ENCODE data around the gene AFAP1L1.
"Not testable (repeated sequence)": the region's sequence is repeated elsewhere in the genome, so short reads cannot be mapped to it uniquely, and the experiment has no call there.

AFAP1L1 gene

DNA sequence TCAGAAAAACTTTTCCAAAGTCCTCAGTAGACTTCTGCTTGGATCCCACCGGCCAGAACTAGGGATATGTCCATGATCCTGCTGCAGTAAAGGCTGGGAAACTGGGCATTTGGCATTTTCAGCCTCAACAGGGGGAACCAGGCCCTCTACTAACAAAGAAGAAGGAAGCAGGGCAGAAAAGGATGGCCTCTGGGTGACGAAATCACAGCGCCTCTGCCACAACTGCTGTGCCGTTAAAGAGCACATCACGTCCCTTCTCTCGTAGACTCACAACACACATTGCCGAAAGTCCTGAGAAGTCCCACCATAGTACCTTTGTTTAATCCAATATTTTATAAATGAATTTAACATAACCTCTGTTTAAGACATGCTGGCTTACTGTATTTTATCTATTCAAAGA is 10.4 kb upstream of the AFAP1L1 start:
- no peak for DNase-seq (ENCODE audit: low read depth)

DNA sequence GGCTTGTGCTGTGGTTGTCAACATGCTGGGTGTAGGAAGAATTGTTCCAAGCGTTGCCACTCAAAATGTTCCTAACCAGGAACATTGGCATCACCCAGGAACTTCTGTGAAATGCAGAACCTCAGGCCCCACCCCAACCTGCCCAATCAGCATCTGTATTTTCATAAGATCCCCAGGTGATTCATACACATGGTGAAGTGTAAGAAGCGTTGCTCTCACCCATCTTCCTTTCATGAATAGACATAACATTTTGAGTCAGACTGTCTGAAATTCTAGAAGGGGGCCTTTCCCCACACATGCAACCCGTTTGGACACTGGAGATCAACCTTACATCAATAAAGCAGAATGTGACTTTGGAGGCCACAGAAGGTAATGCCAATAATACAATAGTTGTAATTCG is 9.3 kb upstream of the AFAP1L1 start:
- DNase-seq (ENCODE audit: low read depth): no peak

DNA sequence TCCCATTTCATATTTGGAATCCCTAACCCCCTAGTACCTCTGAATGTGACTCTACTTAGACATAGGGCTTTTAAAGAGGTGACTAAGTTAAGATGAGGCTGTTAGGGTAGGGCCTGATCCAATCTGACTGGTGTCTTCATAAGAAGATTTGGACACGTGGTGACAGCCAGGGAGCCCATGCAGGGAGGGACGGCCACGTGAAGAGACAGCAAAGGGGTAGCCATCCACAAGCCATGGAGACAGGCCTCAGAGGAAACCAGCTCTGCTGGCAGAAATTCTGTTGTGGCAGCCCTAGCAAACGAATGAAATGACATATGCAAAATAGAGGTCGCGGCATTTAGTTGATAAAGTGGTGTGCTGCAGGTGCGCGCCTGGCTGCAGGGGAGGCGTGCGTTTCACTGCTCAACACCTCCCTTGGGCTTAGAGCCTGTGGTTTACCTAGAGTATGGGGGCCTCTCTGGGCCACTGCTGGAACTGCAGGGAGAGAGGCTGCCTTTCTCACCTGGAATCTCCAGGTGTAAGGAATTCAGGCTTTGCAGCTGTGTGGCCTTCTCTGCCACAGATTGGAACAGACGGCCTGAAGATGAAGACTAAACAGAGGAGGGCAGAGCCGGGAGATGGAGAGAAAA is 7.1 kb upstream of the AFAP1L1 start:
- peak; percentile 41 for DNase-seq (ENCODE audit: low read depth)

DNA sequence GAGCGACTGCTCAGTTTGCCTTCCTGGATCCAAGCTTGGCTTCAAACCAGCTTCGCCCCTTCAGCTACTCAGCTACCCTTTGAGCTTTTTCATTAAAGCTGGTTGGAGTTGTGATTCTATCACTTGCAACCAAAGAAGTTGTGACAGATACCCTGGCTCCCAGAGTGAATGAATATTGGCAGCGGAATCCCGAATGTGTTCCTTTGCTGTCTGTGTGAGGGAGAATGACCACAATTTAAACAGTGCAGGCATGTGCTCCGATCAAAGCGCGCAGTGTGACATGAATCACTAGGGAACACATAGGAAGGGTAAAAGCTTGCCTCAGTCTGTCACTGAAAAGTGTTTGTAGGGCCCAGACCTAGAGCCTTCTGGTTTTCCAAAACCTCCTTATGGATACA is 6.6 kb upstream of the AFAP1L1 start:
- DNase-seq (ENCODE audit: low read depth): no peak

DNA sequence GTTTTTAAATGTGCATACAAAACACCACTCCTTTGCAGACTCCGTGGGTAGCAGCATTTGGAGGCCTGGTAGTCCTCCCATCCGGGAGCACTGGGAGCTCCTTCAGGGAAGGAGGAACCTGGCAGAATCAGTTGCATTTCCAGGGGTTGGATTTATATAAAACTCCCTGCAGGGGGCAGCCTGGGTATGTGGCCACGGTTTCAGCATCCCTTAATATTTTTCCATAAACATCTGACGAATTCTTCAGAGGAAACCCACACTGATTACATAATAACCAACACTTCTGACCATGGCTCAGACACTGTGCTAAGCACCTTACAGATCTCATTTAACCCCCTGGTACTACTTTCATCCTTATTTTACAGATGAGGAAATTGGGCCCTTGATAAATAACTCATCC is 6.1 kb upstream of the AFAP1L1 start:
- DNase-seq (ENCODE audit: low read depth): no peak

DNA sequence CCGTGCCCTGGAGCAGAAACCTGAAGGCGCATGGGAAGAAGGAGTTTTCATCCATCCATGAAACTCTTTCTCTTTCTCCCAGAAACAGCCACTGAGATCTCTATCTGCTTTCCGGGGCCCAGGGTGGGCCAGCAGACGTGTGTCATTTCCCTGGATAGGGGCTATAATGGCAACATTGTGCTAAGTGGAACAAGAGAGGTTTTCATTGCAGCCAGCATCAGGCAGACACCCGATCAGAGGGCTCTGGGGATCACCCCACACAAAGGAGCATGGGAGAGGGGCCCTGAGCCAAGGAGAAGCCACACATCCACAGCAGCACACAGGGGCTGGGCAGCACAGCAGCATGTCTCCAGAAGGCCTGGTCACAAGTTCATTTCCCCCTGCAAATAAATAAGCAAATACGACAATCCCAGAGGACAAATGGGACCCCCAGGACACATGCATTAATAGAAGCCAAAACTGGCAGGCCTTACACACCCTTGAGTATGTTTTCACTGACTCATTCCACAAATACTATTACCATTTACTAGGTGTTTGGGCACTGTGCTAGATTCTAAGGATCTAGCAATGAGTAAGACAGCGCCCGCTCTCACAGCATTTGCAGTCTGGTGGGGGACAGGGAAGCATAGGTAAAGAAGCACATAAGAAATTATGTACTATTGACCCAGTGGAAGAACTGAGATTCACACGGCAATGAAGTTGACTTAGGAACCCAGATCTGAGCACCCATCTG is 4.3 kb upstream of the AFAP1L1 start:
- no peak for DNase-seq (ENCODE audit: low read depth)

DNA sequence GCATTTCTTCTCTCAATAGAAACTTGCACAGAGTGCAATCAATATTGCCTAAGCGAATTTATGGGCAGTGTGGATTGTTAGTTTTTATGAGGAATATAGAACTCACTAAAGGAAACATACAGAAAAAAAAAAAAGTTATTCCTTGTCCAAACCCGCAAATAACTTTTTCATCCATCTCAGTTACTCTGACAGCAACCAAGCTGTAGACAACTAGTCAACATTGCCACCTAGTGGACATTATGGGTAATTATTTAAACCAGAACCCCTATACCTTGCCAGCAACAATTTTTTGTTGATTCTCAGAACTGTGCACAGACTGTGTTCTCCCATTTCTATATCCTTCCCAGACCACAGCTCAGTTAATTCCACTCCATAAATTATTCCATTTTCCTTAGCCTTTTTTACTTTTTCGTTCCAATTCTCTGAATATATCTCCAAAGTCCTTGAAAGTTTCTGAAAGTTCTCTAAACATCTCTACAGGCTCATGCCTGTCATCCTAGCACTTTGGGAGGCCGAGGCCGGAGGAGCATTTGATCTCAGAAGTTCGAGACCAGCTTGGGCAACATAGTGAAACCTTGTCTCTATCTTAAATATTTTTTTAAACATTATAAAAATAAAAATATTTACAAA is 2.6 kb upstream of the AFAP1L1 start:
- no peak for DNase-seq (ENCODE audit: low read depth)

DNA sequence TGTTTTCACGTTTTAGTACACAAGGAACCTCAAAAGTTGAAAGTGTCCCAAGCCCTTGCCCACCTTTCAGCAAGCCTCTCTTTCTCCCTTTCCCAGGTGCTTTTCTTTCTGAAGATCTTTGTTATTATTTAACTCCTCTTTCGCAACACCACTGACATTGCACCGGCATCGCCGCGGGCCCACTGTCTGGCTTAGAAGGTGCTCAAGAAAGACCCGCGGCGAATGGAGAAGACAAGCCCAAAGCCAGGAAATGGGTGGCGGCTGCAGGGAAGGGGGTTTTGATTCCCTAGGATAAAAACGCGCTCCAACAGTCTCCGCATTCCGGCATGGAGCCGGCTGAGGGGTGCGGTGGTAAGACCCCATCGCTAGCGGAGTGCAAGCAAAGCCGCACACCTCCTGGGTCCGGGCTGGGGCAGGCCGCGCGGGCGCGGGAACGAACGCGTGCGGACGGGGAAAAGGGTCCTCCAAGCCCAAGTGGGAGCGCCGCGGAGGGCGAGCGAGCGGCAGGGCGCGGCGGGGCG is 404 bp upstream of the AFAP1L1 start:
- no peak for DNase-seq (ENCODE audit: low read depth)

DNA sequence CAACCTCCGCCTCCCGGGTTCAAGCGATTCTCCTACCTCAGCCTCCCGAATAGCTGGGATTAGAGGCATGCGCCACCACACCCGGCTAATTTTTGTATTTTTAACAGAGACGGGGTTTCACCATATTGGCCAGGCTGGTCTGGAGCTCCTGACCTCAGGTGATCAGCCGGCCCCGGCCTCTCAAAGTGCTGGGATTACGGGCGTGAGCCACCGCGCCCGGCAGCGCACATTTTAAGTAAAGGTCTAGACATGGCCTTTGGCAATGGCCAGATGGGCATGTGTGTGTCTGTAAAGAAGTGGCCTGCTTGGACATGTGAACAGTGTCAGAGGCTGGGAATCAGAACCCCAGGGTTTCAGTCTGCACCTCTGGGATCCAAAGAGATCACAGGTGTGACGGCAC is 1.1 kb downstream of the AFAP1L1 start:
- DNase-seq (ENCODE audit: low read depth): not testable (repeated sequence)

DNA sequence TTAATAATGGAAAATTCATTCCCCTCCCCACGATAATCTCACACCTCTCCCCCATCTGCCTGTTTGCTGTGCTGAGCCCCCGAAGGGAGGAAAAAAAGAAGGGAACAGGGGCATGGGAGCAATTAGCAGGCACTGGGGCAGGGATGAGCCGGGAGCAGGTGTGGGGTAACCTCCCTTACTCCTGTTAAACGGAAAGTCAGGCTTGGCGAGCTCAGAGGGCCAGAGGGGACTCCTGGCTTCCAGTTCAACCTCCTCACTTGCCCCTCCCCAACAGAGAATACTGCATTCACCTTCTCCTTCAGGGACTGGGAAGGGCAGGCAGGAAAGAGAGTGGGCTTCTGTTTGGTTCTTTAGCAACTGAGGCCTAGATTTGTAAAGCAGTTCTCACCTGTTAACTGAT is 1.6 kb downstream of the AFAP1L1 start:
- no peak for DNase-seq (ENCODE audit: low read depth)

DNA sequence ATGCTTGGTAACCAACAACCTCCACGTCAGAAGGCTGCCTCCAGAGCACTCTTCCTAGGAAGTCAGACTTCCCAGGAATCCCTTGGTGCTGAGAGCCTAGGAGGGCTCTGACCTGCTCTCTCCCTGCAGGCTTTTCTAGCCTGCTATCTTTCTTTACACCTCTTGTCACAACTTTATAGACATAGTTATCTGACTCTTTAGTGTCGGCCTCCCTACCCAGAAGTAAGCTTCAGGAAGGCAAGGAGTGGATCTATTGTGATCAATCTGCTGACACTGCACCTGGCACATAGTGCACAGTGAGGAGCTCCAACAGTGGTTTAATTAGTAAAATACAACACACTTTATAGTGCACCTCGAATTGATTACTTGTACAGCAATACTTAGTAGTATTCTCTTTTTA is 2.3 kb downstream of the AFAP1L1 start:
- no peak for DNase-seq (ENCODE audit: low read depth)

DNA sequence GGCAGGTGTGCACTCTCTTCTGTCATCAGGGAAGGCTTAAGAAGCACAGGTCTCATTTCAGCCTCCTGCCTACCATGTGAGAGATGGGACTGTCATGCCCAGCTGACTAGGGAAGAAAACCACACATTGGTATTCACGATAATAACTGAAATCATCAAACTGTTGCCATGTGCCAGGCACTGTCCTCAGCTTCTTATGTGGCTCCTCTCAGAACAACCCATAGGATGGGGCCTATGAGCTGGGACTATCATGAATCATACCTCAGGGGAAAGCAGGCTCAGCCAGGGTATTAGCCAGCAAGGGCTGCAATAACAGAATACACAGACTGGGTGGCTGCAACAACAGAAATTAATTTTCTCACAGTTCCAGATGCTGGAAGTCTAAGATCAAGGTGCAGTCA is 3.3 kb downstream of the AFAP1L1 start:
- no peak for DNase-seq (ENCODE audit: low read depth)

DNA sequence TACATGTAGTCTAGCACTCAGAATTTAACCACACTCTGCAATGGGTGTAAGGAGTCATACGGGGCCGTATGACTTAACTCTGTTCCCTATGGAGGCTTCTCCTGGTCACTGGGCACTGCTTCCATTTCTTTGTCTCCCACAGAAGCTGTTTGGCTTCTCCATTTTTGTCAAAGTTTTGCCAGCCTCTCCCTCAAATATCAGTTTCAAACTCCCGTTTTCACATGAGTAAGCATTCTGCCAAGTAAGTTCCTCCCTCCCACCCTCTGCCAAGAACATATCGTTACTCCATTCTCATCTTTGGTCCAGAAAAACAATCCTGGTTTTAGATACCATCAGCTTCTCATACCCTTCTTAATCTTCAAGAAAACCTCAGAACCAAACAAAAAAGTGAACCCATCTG is 6.1 kb downstream of the AFAP1L1 start:
- no peak for DNase-seq (ENCODE audit: low read depth)

DNA sequence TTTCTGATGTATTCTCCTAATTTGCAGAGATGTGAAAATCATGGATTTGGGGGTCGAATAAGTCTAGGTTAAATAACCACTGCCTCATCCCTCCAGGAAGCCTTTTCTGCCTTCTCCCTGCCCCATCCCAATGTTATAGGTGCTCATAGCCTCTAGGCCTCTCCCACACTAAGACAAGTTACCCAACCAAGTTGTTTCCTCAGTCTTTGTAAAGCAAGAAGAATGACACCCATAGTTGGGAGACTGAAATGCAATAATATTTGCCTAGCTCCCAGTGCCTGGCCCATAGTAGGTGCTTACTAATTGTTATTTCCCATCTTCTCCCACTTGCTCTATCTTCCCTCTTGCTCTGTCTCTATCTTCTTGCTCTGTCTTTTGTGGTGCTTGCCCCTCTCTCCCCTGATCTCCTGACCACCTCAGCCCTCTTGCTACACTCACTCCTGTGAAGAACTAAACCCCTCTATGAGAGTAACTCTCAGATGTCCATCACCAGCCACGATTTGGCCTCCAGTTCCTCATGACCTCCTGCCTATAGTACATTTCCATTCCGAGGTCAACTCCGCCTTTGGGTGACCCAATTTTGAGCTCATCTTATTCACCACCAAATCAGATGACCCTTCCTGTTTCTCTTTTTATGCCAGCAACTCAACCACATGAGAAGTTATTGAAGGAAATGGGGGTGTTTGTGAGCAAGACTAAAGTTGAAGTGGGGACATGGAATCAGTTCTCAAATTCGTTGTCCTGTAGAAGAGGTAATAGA is 7.0 kb downstream of the AFAP1L1 start:
- DNase-seq (ENCODE audit: low read depth): no peak

DNA sequence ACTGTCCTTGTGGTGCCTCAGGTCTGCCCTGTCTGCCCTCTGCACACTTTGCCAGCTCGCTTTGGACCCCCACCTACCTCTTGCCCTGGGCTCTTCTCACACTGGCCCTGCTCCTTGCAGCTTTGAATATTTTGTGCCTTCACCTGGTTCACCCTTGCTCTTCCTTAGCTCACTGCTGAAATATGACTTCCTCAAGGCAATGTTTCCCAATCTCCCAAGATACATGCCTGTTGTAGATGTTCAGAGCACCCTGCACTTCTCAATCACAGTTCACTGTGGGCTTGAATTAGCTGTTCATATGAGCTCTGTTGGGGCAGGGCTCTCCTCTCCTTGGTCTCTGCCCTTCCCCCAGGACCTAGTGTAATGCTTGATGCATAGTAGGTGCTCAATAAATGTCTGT is 8.0 kb downstream of the AFAP1L1 start:
- DNase-seq (ENCODE audit: low read depth): no peak

DNA sequence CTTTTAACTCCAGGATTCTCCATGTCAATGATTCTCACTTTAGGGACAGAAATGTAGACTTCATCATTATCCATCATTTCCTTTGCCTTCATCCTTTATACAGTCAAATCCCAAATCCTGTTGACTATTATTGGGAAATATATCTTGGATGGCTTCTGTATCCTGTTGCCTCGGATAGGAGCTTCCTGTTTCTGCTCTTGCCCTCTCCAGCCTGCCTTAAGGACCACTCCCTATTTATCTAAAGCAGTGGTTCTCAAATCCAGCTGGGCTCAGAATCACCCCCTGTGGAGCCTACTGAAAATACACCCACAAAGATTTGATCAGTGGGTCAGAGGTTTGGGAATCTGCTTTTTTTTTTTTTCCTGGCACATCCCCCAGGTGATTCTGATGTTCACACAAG is 8.5 kb downstream of the AFAP1L1 start:
- DNase-seq (ENCODE audit: low read depth): no peak

DNA sequence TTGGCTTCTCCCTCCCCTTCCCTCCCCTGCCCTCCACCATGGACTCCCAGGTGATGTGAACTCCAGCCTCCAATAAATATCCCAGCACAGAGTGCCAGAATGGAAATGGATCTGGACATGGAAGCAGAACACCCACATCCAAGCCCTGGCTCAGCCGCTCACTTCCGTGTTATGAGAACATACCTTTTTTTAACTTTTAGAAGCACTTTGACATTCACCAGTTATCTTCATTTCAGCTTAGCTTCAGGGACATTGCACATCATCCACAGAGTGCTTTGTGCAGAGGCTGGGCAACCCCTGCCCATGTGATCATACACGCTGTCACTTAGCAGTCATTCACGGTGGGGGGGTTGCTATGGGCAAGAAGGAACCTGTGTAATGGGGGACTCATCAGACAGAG is 9.1 kb downstream of the AFAP1L1 start:
- DNase-seq (ENCODE audit: low read depth): no peak

DNA sequence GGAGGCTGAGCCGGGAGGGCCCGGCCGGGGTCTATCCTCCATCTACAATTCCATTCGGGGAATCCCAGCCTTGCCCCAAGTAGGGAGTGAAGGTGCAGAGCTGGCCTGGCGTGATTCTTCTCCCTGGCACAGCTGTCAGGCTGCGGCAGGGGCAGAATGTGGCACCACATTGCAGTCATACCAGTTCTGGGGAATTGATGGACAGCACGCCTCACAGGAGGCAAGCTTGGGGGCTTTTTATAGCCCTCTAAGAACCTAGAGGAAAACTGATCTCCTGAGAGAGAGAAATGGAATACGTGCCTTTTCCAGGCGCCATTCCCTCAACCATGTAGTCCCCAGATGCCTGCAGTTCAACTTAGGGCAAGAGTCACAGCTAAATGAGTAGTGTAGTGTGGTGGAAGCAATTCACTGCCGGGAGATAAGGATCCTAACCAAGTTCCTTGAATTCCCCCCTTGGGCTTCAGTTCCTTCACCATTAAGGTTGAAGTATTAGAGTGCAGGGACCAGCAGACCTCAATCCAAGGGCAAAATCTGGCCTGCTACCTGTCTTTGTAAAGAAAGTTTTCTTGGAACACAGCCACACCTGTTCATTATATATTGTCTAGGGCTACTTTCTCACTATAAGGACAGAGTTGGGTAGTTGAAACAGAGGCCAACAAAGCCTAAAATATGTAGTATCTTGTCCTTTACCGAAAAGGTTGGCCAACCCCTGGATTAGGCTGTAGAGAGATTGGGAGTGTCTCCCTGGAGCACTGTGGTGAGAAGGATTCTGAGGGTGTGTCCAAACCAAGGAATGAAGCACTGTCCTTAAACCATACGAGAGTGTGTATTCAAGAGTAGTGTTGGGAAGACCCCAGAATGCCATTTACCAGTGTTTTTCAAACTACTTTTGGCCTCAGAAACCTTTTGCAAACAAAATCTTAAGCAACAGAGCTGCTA is 10.6 kb downstream of the AFAP1L1 start:
- no peak for DNase-seq (ENCODE audit: low read depth)

DNA sequence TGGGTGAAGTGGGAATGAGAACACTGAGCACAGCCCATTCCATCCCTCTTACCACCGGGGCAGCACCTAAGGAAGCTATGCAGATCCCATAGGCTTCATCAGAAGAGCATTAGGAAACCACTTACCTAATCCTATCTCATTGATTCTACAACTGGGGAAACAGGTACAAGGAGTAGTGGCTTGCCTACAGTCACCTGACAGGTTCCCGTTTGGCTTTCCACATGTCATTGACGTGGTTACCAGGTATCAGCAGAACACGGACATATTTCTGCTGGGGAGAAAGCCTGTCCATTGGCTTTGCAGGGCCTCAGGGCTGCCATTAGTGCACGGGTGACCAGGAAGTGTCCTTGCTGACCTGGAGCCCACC is 11.3 kb downstream of the AFAP1L1 start:
- DNase-seq (ENCODE audit: low read depth): no peak

DNA sequence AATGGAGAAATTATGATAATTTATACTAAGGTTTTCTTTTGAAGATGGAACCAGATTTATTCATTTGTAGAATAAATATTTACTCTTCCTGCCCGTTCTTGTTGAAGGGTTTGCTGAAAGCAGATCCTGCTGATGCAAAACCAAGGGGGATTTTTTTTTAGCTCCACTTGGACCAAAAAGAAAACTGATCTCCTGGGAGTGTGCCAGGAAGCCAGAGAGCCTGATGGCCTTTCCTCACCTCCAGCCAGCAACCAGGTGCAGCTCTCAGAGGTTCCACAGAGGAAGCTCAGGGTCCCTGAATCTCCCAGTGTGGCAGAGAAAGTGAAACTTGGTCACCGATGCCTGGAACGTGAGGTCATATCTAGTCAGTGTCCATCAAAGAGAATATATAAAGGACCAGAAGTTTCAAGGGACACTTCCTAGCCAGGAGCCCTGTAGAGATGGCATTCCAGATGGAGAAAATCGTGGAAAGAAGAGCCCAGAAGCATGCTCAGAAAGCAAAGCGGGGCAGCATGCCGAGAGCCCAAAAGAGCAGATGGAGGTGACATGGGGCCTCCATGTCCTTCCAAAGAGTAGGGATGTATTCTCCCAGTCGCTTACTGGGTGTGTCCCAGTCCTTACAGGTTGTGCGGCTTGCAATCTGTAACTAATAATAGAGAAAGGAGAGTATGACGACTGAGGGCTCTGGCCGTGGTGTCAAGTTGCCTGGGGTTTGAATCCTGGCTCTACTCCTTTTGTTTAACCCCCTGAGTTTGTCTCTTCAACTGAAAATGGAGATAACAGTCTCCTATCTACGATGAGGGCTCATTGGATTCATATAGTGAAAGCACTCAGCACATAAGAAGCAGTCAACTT is 12.2 kb downstream of the AFAP1L1 start:
- no peak for DNase-seq (ENCODE audit: low read depth)

DNA sequence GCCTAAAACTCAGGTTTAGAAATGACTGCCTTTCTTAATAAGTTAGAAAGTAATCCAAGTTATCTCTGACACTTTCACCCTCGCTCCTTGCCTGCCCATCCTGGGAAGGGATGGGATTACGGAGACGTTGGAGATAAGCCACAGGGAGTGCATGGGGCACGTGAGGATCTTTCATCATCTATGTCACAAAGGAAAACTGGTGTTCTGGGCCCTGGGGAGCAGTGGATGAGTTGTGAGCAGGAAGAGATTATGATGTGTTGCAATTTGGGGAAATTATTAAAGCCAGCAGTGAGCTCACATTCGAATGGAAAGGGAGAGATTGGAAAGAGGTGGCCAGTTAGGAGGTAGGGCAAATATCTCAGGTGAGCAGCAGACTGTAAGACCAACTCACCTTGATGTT is 12.8 kb downstream of the AFAP1L1 start:
- no peak for DNase-seq (ENCODE audit: low read depth)
